ENCODE data around the gene PPP2R5E. TPM values are rescaled to one million over a fixed set of nuclear protein-coding genes. Genes with fewer than 3 reads are reported as not detected.

Gene PPP2R5E
- total and polyA plus RNA-seq, 2 of the 8 experiments (the other 6 are each of a cell fraction or from before 2014, with no cell fraction given) = 6.8 to 64.6 TPM

- TF ChIP-seq CTBP2 (IDR thresholded peaks at IDR 0.05; ENCODE audit: borderline replicate concordance, insufficient read depth, insufficient read length, low read length) = no peak
- no peak for TF ChIP-seq JUND (IDR thresholded peaks at IDR 0.05; ENCODE audit: low read length)
- no peak for TF ChIP-seq EGR1 (IDR thresholded peaks at IDR 0.05; ENCODE audit: borderline replicate concordance, low read depth, low read length)
- no peak for TF ChIP-seq SP2 (IDR thresholded peaks at IDR 0.05; ENCODE audit: low read length)
Measured at GRCh38 chr14:63452796-63453195, 90.4 kb downstream of the PPP2R5E start (continued).

Data from H1 (cell line).